ENCODE results near the gene FAM89A. TPM values are rescaled to one million over a fixed set of nuclear protein-coding genes. Genes with fewer than 3 reads are reported as not detected.
"Not testable (repeated sequence)": the region's sequence is repeated elsewhere in the genome, so short reads cannot be mapped to it uniquely, and the experiment has no call there.

The FAM89A gene
- total RNA-seq, 4 donors from 2014 or later, result 8.0 to 27.0 (median 17.1) TPM

- Histone ChIP-seq H3K27ac (no peak overlapping the region), H3K9me3 (no peaks in the 10 kb centered on the region), H3K4me1 (no peaks in the 10 kb centered on the region), H3K36me3 (no peaks in the 10 kb centered on the region), H3K27me3 (no peaks in the 10 kb centered on the region), H3K4me3 (replicated peaks in 1 of 3) (no peak overlapping the region)
- intact Hi-C loops (cut with DNase I), result no loop called here
- TF ChIP-seq POLR2A (IDR thresholded peaks at IDR 0.05), result no peak
- TF ChIP-seq CTCF (IDR thresholded peaks at IDR 0.05), result no peak
- WGBS, 2 donors, result 91 to 92% methylated on average over 2 of the region's 2 CpGs
- DNase-seq, result no peak
Measured at GRCh38 chr1:231011360-231011759, 28.7 kb downstream of the FAM89A start.

- DNase-seq; H3K4me1 ChIP-seq; H3K4me3 ChIP-seq (replicated peaks in 1 of 3); H3K27me3 ChIP-seq; intact Hi-C loops (cut with DNase I); H3K9me3 ChIP-seq; H3K36me3 ChIP-seq; H3K27ac ChIP-seq: not testable (repeated sequence)
- 61 to 65% methylated on average over 1 of the region's 1 CpG for WGBS, 2 donors
Measured at GRCh38 chr1:231007535-231007934, 32.5 kb downstream of the FAM89A start.

GRCh38 chr1:231001892-231002291 lies 38.2 kb downstream of the FAM89A start:
- DNase-seq, result no peak
- Histone ChIP-seq H3K36me3 (peaks cover 40 to 41% of the 10 kb centered on the region in 2 donors), H3K27ac (no peak overlapping the region), H3K4me3 (replicated peaks in 1 of 3) (no peak overlapping the region), H3K27me3 (no peaks in the 10 kb centered on the region), H3K4me1 (no peaks in the 10 kb centered on the region), H3K9me3 (no peaks in the 10 kb centered on the region)
- intact Hi-C loops (cut with DNase I), result no loop called here
- TF ChIP-seq POLR2A (IDR thresholded peaks at IDR 0.05), result no peak
- TF ChIP-seq CTCF (IDR thresholded peaks at IDR 0.05), result no peak

- no peaks in the 10 kb centered on the region for H3K9me3 ChIP-seq
- WGBS, 2 donors, result 97 to 100% methylated on average over 1 of the region's 1 CpG
Measured at GRCh38 chr1:231000639-231001038, 39.4 kb downstream of the FAM89A start.

GRCh38 chr1:231000201-231000600 lies 39.9 kb downstream of the FAM89A start:
- 95 to 96% methylated on average over 4 of the region's 4 CpGs for WGBS, 2 donors
- no peak for TF ChIP-seq CTCF (IDR thresholded peaks at IDR 0.05)
- TF ChIP-seq POLR2A (IDR thresholded peaks at IDR 0.05), result no peak
- Histone ChIP-seq H3K9me3 (no peaks in the 10 kb centered on the region), H3K27me3 (no peaks in the 10 kb centered on the region), H3K36me3 (peaks cover 49 to 51% of the 10 kb centered on the region in 2 donors), H3K4me1 (no peaks in the 10 kb centered on the region), H3K27ac (no peak overlapping the region), H3K4me3 (replicated peaks in 1 of 3) (no peak overlapping the region)
- intact Hi-C loops (cut with DNase I), result no loop called here
- DNase-seq, result no peak

More at GRCh38 chr1:231000639-231001038, 39.4 kb downstream of the FAM89A start:
- no peaks in the 10 kb centered on the region for H3K4me1 ChIP-seq
- intact Hi-C loops (cut with DNase I), result no loop called here
- H3K36me3 ChIP-seq, result peaks cover 49 to 51% of the 10 kb centered on the region in 2 donors
- H3K27me3 ChIP-seq, result no peaks in the 10 kb centered on the region
- no peak for DNase-seq
- no peak for TF ChIP-seq POLR2A (IDR thresholded peaks at IDR 0.05)
- no peak for TF ChIP-seq CTCF (IDR thresholded peaks at IDR 0.05)
- no peak overlapping the region for H3K4me3 ChIP-seq (replicated peaks in 1 of 3)
- H3K27ac ChIP-seq, result no peak overlapping the region

- H3K27ac ChIP-seq, result no peak overlapping the region
- peaks cover 36 to 41% of the 10 kb centered on the region in 2 donors for H3K36me3 ChIP-seq
- 93 to 100% methylated on average over 1 of the region's 1 CpG for WGBS, 2 donors
- TF ChIP-seq CTCF (IDR thresholded peaks at IDR 0.05), result no peak
- TF ChIP-seq POLR2A (IDR thresholded peaks at IDR 0.05), result no peak
- no peaks in the 10 kb centered on the region for H3K27me3 ChIP-seq
- DNase-seq, result no peak
- intact Hi-C loops (cut with DNase I), result no loop called here
- H3K9me3 ChIP-seq, result no peaks in the 10 kb centered on the region
- no peak overlapping the region for H3K4me3 ChIP-seq (replicated peaks in 1 of 3)
- peaks cover 25 to 36% of the 10 kb centered on the region in 2 donors for H3K4me1 ChIP-seq
Measured at GRCh38 chr1:230994860-230995259, 45.2 kb downstream of the FAM89A start.

Measured in thyroid gland (tissue), 4 donors.